DMS 273 treated with DMSO at 0.1 percent for 48 hours (cell line): Measurements from ENCODE around the gene MICB.

Experiments used
- DNase-seq: peaks from one replicate; lab custom pipeline; 2025; lab: John Stamatoyannopoulos, UW

The MICB gene

GRCh38 chr6:31541059-31541657, 43.2 kb downstream of the MICB start:
- DNase-seq = peak; percentile 8

- peak; percentile 89 for DNase-seq
Measured at GRCh38 chr6:31541658-31542521, 43.9 kb downstream of the MICB start, which contains the start of gene DDX39B. TSS of gene DDX39B (minus strand) at chr6:31542003. CDS start at chr6:31540532, 1,471 bp downstream.

GRCh38 chr6:31543639-31544038, 45.7 kb downstream of the MICB start:
- DNase-seq = no peak

GRCh38 chr6:31544676-31545075, 46.7 kb downstream of the MICB start:
- no peak for DNase-seq

GRCh38 chr6:31545291-31545690, 47.3 kb downstream of the MICB start:
- no peak for DNase-seq

GRCh38 chr6:31546339-31546957, 48.5 kb downstream of the MICB start, which contains the start of gene ATP6V1G2:
TSS of gene ATP6V1G2 (minus strand) at chr6:31546608. CDS start at chr6:31546559, 49 bp downstream.
- DNase-seq = peak; percentile 81

- DNase-seq = peak; percentile 96
Measured at GRCh38 chr6:31546958-31547726, 49.2 kb downstream of the MICB start, which contains the start of gene NFKBIL1. TSS of gene NFKBIL1 (plus strand) at chr6:31547608. CDS start at chr6:31547695, 87 bp downstream.

- no peak for DNase-seq
Measured at GRCh38 chr6:31547727-31548543, 50.0 kb downstream of the MICB start.

GRCh38 chr6:31548544-31548873, 50.6 kb downstream of the MICB start:
- no peak for DNase-seq

GRCh38 chr6:31551371-31551770, 53.4 kb downstream of the MICB start:
- peak; percentile 11 for DNase-seq

GRCh38 chr6:31556307-31556706, 58.4 kb downstream of the MICB start:
- no peak for DNase-seq

- no peak for DNase-seq
Measured at GRCh38 chr6:31557443-31558317, 59.7 kb downstream of the MICB start.

GRCh38 chr6:31558318-31558625, 60.3 kb downstream of the MICB start:
- no peak for DNase-seq

GRCh38 chr6:31558631-31559500, 60.9 kb downstream of the MICB start:
- DNase-seq = no peak

GRCh38 chr6:31559606-31559957, 61.6 kb downstream of the MICB start:
- no peak for DNase-seq

GRCh38 chr6:31559958-31560696, 62.2 kb downstream of the MICB start:
- no peak for DNase-seq

GRCh38 chr6:31560697-31561058, 62.7 kb downstream of the MICB start:
- no peak for DNase-seq
